Right atrium auricular region (tissue), 2 donors: Measurements from ENCODE around the gene MAN2A1. TPM values are rescaled to one million over a fixed set of nuclear protein-coding genes. Genes with fewer than 3 reads are reported as not detected.

Experiments
- DNase-seq: peaks from one replicate; pipeline ENCODE4 v3.0.0-alpha.2; 2019; ENCODE audit warnings: low spot score
- H3K27ac ChIP-seq, 2 donors: fragments of 200-600 bp; sonication (generic); 1 replicate in 1 of 2; 2 replicates in 1 of 2; pipeline ENCODE4 v1.5.1; 2016 to 2019
- H3K27me3 ChIP-seq, 2 donors: fragments of 200-600 bp; sonication (generic); one replicate each; pipeline versions ENCODE4 v1.5.1 to v1.6.0; 2017 to 2019
- H3K36me3 ChIP-seq: fragments of 200-600 bp; sonication (generic); one replicate; pipeline ENCODE4 v1.5.1; 2016
- H3K4me1 ChIP-seq, 2 donors: fragments of 200-600 bp; sonication (generic); one replicate each; pipeline versions ENCODE4 v1.5.1 to v1.6.0; 2017 to 2019
- H3K4me3 ChIP-seq, 2 donors: fragments of 200-600 bp; sonication (generic); 1 replicate in 1 of 2; 2 replicates in 1 of 2; pipeline ENCODE4 v1.5.1; 2017 to 2019; ENCODE audit warnings: mild to moderate bottlenecking in 1 of 2, moderate library complexity in 1 of 2
- H3K9me3 ChIP-seq, 2 donors: fragments of 200-600 bp; sonication (generic); one replicate each; pipeline ENCODE4 v1.5.1; 2019
- total RNA-seq, 2 donors: library from RNA; depleted of rRNA; stranded (reverse); fragments of >200 nt; gene quantifications; one replicate each; pipeline ENCODE4 v1.1.0, GENCODE V29; 2016
- TF ChIP-seq, protein P1 (sequence below), 2 donors: fragments of 200-600 bp; sonication (generic); IDR thresholded peaks; one replicate each; pipeline ENCODE4 v1.5.1; 2019; ENCODE audit warnings: antibody characterized with exemption in 2 of 2

The MAN2A1 gene
- total RNA-seq, 2 donors from 2014 or later: 10.0 to 10.4 TPM

DNA sequence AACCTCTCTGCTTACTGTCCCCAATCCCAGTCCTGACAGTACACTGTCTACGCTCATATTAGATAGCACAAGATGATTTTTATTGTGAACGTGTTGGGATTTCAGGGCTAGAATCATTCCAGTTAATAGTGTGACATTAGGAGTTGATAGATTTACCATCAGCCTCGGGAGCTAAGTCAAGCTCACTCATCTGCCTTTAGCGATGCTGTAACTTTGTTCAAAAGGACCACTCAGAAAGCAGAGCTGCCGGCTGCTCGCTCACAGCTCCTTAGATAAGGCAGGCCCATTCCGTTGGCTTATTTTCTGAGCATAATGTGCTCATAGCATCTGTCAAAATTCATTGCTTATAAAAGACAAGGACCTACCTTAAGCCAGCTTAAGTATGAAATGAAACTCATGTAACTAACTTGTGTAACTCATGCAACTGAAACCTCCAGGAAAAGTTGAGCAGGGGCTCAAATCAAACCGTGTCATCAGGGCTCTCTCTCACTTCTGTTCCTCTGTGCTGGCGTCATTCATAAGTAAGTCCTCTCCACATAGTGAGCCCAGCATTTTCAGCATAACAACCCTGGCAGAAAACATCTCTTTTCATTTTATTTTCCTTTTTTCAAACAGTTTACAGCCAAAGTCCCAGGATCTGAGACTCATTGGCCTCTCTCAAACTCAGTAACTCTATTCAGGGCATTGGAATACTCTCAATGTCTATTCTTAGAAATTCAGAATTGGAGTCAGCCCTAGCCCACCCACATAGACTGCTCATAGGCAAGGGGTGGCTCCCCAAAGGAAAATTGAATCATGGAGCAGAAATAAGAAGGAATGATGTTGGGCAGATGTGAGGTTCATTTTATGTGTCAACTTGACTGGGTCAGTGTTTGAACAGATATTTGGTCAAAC is 208.8 kb downstream of the MAN2A1 start:
- TF ChIP-seq, protein P1, sequence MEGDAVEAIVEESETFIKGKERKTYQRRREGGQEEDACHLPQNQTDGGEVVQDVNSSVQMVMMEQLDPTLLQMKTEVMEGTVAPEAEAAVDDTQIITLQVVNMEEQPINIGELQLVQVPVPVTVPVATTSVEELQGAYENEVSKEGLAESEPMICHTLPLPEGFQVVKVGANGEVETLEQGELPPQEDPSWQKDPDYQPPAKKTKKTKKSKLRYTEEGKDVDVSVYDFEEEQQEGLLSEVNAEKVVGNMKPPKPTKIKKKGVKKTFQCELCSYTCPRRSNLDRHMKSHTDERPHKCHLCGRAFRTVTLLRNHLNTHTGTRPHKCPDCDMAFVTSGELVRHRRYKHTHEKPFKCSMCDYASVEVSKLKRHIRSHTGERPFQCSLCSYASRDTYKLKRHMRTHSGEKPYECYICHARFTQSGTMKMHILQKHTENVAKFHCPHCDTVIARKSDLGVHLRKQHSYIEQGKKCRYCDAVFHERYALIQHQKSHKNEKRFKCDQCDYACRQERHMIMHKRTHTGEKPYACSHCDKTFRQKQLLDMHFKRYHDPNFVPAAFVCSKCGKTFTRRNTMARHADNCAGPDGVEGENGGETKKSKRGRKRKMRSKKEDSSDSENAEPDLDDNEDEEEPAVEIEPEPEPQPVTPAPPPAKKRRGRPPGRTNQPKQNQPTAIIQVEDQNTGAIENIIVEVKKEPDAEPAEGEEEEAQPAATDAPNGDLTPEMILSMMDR (IDR thresholded peaks at IDR 0.05): no peak
- no peak for DNase-seq
- Histone ChIP-seq H3K9me3 (no peaks in the 10 kb centered on the region), H3K4me3 (no peak overlapping the region), H3K27me3 (no peaks in the 10 kb centered on the region), H3K27ac (no peak overlapping the region), H3K4me1 (no peaks in the 10 kb centered on the region), H3K36me3 (no peaks in the 10 kb centered on the region)

DNA sequence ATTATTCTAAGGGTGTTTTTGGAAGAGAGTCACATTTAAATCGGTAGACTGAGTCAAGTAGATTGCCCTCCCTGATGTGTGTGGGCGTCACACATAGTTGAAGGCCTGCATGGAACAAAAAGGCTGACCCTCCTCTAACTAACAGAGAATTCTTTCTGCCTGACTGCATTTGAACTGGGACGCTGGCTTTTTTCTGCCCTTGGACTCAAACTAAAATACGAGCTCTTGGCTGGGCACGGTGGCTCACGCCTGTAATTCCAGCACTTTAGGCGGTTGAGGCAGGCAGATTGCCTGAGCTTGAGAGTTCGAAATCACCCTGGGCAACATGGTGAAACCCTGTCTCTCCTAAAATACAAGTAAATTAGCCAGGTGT is 209.4 kb downstream of the MAN2A1 start:
- no peaks in the 10 kb centered on the region for H3K9me3 ChIP-seq
- H3K27me3 ChIP-seq: no peaks in the 10 kb centered on the region
- no peaks in the 10 kb centered on the region for H3K36me3 ChIP-seq
- no peak for DNase-seq
- no peak overlapping the region for H3K27ac ChIP-seq
- no peaks in the 10 kb centered on the region for H3K4me1 ChIP-seq
- H3K4me3 ChIP-seq: no peak overlapping the region
- TF ChIP-seq, protein P1 (IDR thresholded peaks at IDR 0.05): no peak

DNA sequence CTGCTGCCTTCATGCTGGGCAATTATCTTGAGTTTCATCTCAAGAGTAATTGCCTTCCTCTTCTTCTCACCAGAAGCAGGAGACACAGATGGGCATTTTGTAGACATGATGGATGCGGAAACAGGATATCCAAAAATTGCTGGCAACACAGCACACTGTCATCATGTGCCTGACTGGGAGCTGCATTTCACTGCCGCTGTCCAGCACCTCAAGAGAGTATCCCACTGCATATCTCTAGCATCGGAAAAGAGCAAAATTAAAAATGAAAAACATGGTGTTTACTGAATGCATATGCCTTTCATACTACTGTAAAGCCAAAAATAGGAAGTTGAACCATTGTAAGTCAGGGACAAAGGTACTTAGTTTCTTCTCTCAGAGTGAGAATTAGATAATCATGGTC is 210.7 kb downstream of the MAN2A1 start:
- H3K9me3 ChIP-seq: no peaks in the 10 kb centered on the region
- no peak overlapping the region for H3K4me3 ChIP-seq
- H3K4me1 ChIP-seq: no peaks in the 10 kb centered on the region
- TF ChIP-seq, protein P1 (IDR thresholded peaks at IDR 0.05): no peak
- no peak for DNase-seq
- no peaks in the 10 kb centered on the region for H3K27me3 ChIP-seq
- H3K27ac ChIP-seq: no peak overlapping the region
- H3K36me3 ChIP-seq: no peaks in the 10 kb centered on the region

DNA sequence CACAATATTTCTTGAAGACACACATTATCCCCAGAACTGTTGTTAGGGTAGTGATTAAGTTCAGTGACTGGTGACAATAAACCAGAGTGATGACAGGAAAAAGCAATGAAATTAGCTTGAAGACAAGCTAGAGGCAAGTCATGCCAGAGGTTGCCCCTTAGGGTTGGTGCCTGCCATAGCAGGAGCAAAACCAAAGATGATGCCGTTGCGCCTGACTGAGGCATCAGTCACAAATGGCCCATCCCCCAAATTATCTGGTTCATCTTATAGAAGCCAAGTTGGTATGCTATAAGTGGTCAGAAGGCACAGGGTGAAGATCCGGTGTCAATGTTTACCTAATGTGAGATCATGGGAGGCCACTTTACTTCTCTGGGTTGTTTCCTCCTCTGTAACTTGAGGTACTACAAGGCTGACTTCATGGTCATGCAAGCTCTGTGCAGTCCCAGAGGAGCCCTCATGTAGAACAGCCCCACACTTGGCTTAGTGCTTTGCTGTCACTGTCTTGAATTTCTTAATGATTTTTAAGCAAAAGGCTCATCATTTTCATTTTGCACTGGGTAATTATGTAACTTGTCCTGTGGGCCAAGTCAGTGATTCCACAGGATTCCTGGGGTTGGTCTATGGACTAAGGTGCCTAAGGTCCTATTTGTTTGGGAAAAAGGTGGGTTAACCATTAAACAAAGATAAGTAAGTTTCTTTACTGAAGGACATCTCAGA is 211.3 kb downstream of the MAN2A1 start:
- H3K27me3 ChIP-seq: no peaks in the 10 kb centered on the region
- H3K9me3 ChIP-seq: no peaks in the 10 kb centered on the region
- no peak overlapping the region for H3K27ac ChIP-seq
- TF ChIP-seq, protein P1 (IDR thresholded peaks at IDR 0.05): no peak
- H3K36me3 ChIP-seq: no peaks in the 10 kb centered on the region
- DNase-seq: no peak
- H3K4me1 ChIP-seq: no peaks in the 10 kb centered on the region
- no peak overlapping the region for H3K4me3 ChIP-seq

DNA sequence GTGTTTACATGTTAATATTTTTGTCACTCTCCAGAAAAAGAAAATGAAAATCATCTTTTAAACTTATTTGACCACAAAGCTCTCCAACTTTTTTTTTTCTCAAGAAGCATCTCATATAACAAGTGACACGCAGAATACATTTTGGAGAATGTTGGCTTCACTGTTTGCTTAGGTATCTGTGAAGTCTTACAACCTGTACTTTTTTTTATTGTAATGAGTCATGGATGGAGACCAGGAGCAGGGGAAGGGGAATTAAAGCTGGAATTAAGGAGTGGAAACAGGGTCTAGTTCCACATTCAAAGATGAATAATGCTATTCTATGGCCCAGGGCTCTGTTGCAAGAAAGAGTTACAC is 211.9 kb downstream of the MAN2A1 start:
- TF ChIP-seq, protein P1 (IDR thresholded peaks at IDR 0.05): no peak
- H3K27ac ChIP-seq: no peak overlapping the region
- no peak for DNase-seq
- H3K9me3 ChIP-seq: no peaks in the 10 kb centered on the region
- no peaks in the 10 kb centered on the region for H3K4me1 ChIP-seq
- H3K27me3 ChIP-seq: no peaks in the 10 kb centered on the region
- no peaks in the 10 kb centered on the region for H3K36me3 ChIP-seq
- H3K4me3 ChIP-seq: no peak overlapping the region
